ENCODE results near the gene PARP12.

Gene PARP12

GRCh38 chr7:140041659-140042385, 20.9 kb downstream of the PARP12 start:
- intact Hi-C loops (cut with DNase I), result no loop called here
- DNase-seq, result peak in 2 of 42 donors; percentile 14 to 15

GRCh38 chr7:140039896-140040295, 22.9 kb downstream of the PARP12 start:
- intact Hi-C loops (cut with DNase I), result no loop called here
- DNase-seq, result peak in 1 of 42 donors; percentile 11

GRCh38 chr7:140039066-140039465, 23.7 kb downstream of the PARP12 start:
- peak in 1 of 42 donors; percentile 2 for DNase-seq
- intact Hi-C loops (cut with DNase I), result no loop called here

GRCh38 chr7:140036224-140036962, 26.4 kb downstream of the PARP12 start:
- intact Hi-C loops (cut with DNase I), result no loop called here
- peak in 1 of 42 donors; percentile 13 for DNase-seq

GRCh38 chr7:140035400-140036223, 27.1 kb downstream of the PARP12 start:
- intact Hi-C loops (cut with DNase I), result no loop called here
- peak in 1 of 42 donors; percentile 4 for DNase-seq

- intact Hi-C loops (cut with DNase I), result no loop called here
- DNase-seq, result no peak
Observed at GRCh38 chr7:140034421-140034820, 28.3 kb downstream of the PARP12 start.

GRCh38 chr7:140033779-140034363, 28.9 kb downstream of the PARP12 start:
- intact Hi-C loops (cut with DNase I), result no loop called here
- DNase-seq, result peak in 1 of 42 donors; percentile 7

GRCh38 chr7:140033036-140033435, 29.7 kb downstream of the PARP12 start:
- DNase-seq, result no peak
- intact Hi-C loops (cut with DNase I), result no loop called here

GRCh38 chr7:140031364-140031763, 31.4 kb downstream of the PARP12 start:
- intact Hi-C loops (cut with DNase I), result no loop called here
- no peak for DNase-seq

GRCh38 chr7:140029072-140029471, 33.7 kb downstream of the PARP12 start:
- intact Hi-C loops (cut with DNase I), result no loop called here
- DNase-seq, result no peak

GRCh38 chr7:140028311-140028710, 34.4 kb downstream of the PARP12 start:
- DNase-seq, result no peak
- intact Hi-C loops (cut with DNase I), result no loop called here

GRCh38 chr7:140027858-140028257, 34.9 kb downstream of the PARP12 start:
- no peak for DNase-seq
- intact Hi-C loops (cut with DNase I), result no loop called here

- no peak for DNase-seq
- intact Hi-C loops (cut with DNase I), result no loop called here
Observed at GRCh38 chr7:140026935-140027334, 35.8 kb downstream of the PARP12 start.

- DNase-seq, result no peak
- intact Hi-C loops (cut with DNase I), result no loop called here
Observed at GRCh38 chr7:140025814-140026433, 36.8 kb downstream of the PARP12 start.

- intact Hi-C loops (cut with DNase I), result no loop called here
- DNase-seq, result no peak
Observed at GRCh38 chr7:140025241-140025640, 37.5 kb downstream of the PARP12 start.

- DNase-seq, result no peak
- intact Hi-C loops (cut with DNase I), result no loop called here
Observed at GRCh38 chr7:140024585-140024984, 38.2 kb downstream of the PARP12 start.

- DNase-seq, result no peak
- intact Hi-C loops (cut with DNase I), result no loop called here
Observed at GRCh38 chr7:140023728-140024127, 39.0 kb downstream of the PARP12 start.

- no peak for DNase-seq
- intact Hi-C loops (cut with DNase I), result no loop called here
Observed at GRCh38 chr7:140022582-140023211, 40.1 kb downstream of the PARP12 start.

- intact Hi-C loops (cut with DNase I), result no loop called here
- no peak for DNase-seq
Observed at GRCh38 chr7:140021603-140022002, 41.1 kb downstream of the PARP12 start.
